ENCODE measurements around the gene DHX58. TPM values are rescaled to one million over a fixed set of nuclear protein-coding genes. Genes with fewer than 3 reads are reported as not detected.
"Not testable (repeated sequence)": the region's sequence is repeated elsewhere in the genome, so short reads cannot be mapped to it uniquely, and the experiment has no call there.

DHX58 gene
- 7.8 and 10.0 TPM in 2 replicates for total RNA-seq (2014; rRNA removed; shearing (Covaris generic))

GRCh38 chr17:42112552-42113176 is at the start of gene DHX58:
DHX58 (minus strand) TSS chr17:42112714; CDS start chr17:42111892, 822 bp downstream.
- peak; percentile 91 for DNase-seq (ENCODE audit: low spot score)

DNA sequence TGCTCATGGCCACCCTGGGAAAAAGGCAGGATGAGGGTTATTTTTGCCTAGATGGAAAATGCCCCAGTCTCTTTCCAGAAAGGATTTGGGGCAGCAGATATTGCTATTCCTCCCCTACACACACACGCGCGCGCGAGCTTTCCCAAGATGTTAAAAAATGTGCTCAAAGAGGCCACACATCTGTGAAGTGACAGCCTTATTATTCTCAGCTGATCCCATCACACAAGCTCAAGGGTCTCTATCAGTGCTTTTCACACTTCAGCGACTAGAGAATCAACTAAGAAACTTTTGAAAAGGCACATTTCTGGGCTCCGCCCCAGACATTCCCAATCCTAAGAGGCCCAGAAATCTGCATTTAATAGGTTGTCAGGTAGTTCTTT is 48.0 kb upstream of the DHX58 start:
- DNase-seq (ENCODE audit: low spot score): no peak

GRCh38 chr17:42159796-42160530 is 47.4 kb upstream of the DHX58 start:
- DNase-seq (ENCODE audit: low spot score): no peak

DNA sequence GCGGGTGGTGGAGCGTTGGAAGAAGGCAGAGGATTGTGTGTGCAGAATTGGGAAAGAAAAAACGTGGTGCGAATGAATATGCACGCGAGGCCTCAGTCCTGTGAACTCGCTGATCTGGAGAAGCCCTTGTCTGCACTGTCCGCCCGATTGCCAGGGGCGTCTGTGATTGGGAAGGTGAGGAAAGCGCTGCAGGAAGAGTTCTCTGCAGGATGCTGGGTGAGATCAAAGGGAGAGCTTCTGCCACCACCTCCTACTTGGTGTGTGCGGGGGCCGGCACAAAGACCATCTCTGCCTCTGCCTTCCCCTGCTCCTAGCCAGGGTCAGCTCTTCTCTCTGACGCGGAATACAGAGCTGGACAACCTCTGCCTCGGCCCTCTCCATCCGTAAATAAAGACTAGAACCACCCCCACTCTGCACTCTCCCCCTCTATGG is 43.1 kb upstream of the DHX58 start:
- DNase-seq (ENCODE audit: low spot score): no peak

DNA sequence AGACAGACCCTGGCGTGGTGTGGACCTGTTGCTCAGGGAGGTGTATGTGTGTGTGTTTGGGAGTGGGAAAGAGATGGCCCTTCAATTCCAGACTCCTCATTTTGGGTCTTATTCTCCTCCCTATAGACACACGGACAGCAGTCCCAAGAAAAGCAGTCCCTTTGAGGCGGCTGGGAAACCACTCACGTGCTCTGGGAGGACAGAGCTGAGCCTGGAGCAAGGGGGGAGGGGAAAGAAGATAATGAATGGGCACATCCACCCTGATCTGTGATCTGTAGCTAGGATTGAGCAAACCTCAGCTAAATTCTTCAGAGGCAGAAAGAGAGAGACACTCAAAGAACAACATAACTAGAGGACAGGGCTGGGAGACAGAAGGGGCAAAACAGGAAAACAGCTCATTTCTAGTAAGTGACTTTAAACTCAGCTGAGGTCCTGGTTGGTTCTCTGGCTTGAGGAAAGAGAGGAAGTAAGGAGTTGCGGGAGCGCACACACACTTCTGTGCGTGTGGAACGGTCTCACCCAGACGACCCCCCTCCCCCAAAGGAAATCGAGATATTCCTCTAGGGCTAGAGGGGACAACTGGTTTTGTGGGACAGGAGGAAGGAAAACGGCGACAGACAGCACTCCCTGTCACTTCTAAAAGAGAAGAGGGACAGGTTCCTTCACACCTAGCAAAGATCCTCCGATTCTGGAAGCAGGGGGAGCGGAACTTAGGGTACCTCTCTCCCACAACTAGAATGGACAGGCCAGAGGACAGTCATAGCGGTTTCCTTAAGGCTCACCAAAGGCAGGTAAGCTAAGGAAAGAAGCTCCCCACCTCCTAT is 41.6 kb upstream of the DHX58 start:
- DNase-seq (ENCODE audit: low spot score): no peak

- DNase-seq (ENCODE audit: low spot score): no peak
Observed at GRCh38 chr17:42146911-42147607, 34.5 kb upstream of the DHX58 start.

- DNase-seq (ENCODE audit: low spot score): not testable (repeated sequence)
Observed at GRCh38 chr17:42143138-42143537, 30.6 kb upstream of the DHX58 start.

DNA sequence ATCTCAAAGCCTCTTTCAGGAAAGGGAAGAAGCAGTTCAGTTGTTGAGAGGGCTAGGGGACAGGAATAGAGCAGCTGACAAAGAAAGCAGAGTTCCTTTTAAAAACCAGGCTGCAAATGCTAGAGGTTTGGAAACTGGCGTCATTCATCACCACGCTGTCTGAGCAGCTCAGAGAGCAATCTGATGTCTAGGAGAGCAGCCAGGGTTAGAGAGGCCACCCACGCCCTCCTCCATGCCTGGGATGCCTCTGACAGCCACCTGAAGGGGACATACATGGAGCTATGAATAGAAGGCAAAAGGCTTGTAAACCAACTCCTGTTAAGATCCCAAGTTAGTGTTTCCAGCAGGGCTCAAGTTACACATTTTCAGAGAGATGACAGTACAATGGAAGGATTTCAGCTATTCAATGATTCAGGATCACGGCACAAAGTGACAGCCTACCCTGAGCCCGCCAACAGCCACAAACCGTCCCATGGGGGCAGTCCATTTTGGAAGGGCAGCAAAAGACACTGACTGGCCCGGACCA is 29.9 kb upstream of the DHX58 start:
- peak; percentile 26 for DNase-seq (ENCODE audit: low spot score)

GRCh38 chr17:42141382-42141781 is 28.9 kb upstream of the DHX58 start:
- no peak for DNase-seq (ENCODE audit: low spot score)

GRCh38 chr17:42140690-42141089 is 28.2 kb upstream of the DHX58 start:
- DNase-seq (ENCODE audit: low spot score): not testable (repeated sequence)

DNA sequence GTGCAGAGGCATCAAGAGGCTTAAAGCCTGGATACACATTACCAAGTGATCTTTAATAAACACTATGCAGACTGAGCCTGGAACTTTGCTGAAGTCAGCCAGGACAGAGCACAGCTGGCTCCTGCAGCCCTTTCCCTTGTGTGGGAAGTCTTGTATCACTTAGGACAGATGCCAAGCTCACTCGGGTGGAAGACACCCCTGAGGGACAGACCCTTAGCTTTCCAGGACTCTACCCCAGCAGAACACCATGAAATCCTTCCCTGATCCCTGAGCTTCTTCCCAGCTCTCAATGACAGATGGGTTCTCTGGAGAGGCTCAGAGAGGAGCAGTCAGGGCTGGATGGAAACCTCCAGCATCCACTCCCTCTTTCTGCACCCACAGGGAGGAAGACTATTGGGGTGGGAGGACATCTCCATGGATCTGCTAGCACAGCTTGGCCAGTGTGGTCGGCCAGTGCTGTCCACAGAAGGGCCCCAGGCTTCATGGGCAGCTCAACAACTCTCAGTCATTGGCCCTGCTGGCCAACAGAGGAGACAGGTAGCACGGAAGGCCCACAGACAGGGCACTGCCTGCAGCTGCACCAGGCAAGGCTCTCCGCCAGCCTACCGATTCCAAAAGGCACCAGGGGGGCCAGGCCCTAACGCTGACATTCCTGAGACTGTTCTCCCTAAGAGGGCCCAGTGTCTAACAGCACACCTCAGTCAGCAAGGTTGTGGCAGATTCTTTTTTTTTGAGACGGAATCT is 26.4 kb upstream of the DHX58 start:
- DNase-seq (ENCODE audit: low spot score): no peak

GRCh38 chr17:42136654-42137051 is 24.1 kb upstream of the DHX58 start:
- DNase-seq (ENCODE audit: low spot score): no peak

DNA sequence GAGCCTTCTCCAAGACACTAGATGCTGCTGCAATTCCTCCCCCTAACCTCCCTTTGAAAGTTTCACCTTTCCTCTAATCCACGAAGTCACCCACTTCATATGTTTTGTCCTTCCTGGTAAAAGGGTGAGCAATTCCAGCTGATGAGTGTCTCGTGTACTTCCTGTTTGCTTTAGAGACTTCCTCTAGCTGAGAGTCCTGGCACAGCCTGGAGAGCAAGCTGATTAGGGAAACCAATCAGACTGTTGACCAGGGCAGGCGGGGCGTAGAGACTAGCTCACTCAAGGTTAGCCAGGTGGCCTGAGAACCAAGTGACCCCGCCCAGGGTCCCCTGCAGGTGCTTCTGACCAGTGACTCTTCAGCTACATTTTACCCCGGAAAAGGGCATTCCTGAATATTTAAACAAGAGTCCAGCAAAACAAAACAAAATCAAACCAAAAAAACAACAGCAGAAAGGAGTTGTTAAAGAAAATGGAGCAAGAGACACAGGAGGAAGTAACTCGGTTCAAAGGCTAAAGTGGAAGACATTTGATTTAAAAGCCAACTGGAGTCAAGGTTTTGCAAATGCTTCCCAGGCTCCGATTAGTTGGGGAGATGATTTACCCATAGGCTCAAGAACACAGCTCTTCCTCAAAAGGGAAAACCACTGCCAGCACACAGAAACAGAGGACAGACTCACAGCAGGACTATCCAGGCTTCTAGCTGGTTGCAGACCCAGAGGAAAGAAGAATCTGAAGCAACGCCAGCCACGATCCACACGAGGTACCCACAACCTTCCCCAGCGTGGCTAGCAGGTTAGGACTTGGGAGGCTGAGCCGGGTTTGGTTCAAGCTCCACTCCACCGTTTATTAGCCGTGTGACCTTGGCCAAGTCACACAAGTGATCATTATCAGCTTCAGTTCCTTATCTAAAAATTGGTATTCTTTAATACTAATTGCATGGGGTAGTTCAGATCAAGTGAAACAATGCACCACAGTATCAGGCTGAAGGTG is 23.4 kb upstream of the DHX58 start:
- peak; percentile 90 for DNase-seq (ENCODE audit: low spot score)

DNA sequence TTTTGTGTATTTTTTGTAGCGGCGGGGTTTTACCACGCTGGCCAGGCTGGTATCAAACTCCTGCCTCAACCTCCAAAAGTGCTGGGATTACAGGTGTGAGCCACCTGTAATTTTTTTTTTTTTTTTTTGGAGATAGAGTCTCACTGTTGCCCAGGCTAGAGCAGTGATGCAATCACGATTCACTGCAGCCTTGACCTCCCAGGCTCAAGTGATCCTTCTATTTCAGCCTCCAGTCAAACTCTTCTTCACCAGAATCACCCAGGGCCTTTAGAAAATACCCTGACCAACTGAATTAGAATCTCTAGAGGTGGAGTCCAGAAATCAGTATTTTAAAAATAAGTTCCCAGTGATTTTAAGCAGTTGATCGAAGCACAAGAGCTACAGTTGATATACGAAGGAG is 22.6 kb upstream of the DHX58 start:
- DNase-seq (ENCODE audit: low spot score): no peak

- no peak for DNase-seq (ENCODE audit: low spot score)
Observed at GRCh38 chr17:42133461-42134041, 21.0 kb upstream of the DHX58 start.

DNA sequence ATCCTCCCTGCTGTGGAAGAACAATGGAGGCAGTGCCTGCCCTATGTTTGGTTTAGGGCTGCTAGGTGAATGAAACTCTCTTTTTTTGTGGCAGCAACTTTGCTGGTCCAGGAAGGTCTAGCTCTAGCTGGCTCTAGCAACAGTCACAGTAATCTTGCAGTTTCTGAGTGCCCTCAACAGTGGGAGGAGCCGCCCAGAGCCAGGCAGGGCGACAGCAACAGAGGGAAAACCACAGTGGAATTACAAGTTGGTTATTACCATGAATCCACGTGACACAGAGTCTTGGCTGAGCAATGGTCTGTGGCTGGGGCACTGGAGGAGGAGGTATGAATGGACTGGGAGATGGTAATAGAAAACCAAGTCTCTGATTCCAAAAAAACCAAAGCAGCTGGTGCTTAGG is 20.4 kb upstream of the DHX58 start:
- DNase-seq (ENCODE audit: low spot score): peak; percentile 92

GRCh38 chr17:42131981-42132432 is 19.5 kb upstream of the DHX58 start:
- no peak for DNase-seq (ENCODE audit: low spot score)

DNA sequence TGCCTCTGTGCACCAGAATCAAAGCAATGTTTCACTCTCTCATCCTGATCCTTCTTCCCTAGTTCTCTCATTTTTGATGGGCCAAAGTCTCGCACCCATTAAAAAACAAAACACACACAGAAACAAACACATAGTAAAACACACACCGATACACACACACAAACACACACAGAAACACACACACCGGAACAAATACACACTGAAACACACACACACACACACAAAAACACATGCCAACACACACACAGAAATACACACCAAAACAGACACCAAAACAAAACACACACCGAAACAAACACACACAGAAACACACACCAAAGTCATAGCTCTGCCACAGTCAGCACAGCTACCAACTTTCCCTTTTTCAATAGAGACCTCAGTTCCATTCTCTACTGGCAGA is 18.7 kb upstream of the DHX58 start:
- DNase-seq (ENCODE audit: low spot score): no peak

DNA sequence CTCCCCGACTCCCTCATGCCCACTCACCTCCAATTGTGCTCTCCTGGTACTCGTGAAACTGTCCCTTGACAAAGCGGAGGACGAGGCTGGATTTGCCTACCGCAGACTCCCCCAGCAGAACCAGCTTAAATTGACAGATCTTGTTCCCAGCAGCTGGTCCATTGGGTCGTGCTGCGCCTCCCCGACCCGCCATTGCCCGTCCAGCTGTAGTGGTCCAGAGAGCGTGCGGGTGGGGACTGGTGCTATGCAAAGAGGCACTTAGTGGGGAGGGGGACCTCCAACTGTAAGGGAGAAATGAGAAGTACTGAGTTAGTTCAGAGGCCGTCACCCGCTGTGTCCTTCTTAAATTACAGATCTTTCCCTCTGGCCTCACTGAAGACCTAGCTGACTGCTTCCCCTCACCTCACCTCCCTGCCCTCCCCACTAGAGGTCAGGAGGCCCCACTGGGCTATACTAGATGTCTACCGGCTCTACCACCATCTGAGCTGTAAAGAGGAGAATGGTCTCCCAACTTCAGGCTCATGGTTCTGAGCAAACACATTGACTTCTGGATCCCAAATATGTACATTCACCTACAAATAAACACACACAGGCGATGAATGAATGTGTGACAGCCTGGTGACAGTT is 17.9 kb upstream of the DHX58 start:
- DNase-seq (ENCODE audit: low spot score): no peak

Measured in A172 (cell line).